Neuron (in vitro differentiated cells): ENCODE measurements around the gene HMCN1.

Experiments
- H2AFZ ChIP-seq: one replicate; pipeline ENCODE4 v1.6.1; 2013; ENCODE audit warnings: low read depth, mild to moderate bottlenecking, inconsistent platforms, low read length, moderate library complexity
- H3K27me3 ChIP-seq: one replicate; pipeline ENCODE4 v1.6.1; 2013; ENCODE audit warnings: low read length; ENCODE audit not compliant: insufficient read depth
- H3K36me3 ChIP-seq: one replicate; pipeline ENCODE4 v1.6.1; 2013; ENCODE audit warnings: low read length; ENCODE audit not compliant: insufficient read depth
- H3K4me1 ChIP-seq: one replicate; pipeline ENCODE4 v1.6.1; 2013; ENCODE audit warnings: low read length; ENCODE audit not compliant: insufficient read depth
- H3K4me3 ChIP-seq: 2 replicates; pipeline ENCODE4 v1.5.1; 2013; ENCODE audit warnings: mild to moderate bottlenecking, low read length, moderate library complexity
- H3K9me3 ChIP-seq: one replicate; pipeline ENCODE4 v1.6.1; 2013; ENCODE audit warnings: low read length

Gene HMCN1

GRCh38 chr1:185957441-185958363 lies 223.5 kb downstream of the HMCN1 start:
- Histone ChIP-seq H3K4me3 (no peak overlapping the region), H3K27me3 (no peaks in the 10 kb centered on the region), H3K9me3 (no peaks in the 10 kb centered on the region), H2AFZ (no peak overlapping the region), H3K4me1 (peaks cover 4% of the 10 kb centered on the region), H3K36me3 (no peaks in the 10 kb centered on the region)

GRCh38 chr1:185960422-185961321 lies 226.5 kb downstream of the HMCN1 start:
- H3K4me3 ChIP-seq, result no peak overlapping the region
- no peaks in the 10 kb centered on the region for H3K9me3 ChIP-seq
- H3K27me3 ChIP-seq, result no peaks in the 10 kb centered on the region
- no peaks in the 10 kb centered on the region for H3K36me3 ChIP-seq
- peaks cover 10% of the 10 kb centered on the region for H3K4me1 ChIP-seq
- H2AFZ ChIP-seq, result no peak overlapping the region

GRCh38 chr1:185961664-185962063 lies 227.5 kb downstream of the HMCN1 start:
- no peaks in the 10 kb centered on the region for H3K27me3 ChIP-seq
- no peaks in the 10 kb centered on the region for H3K36me3 ChIP-seq
- H3K4me1 ChIP-seq, result peaks cover 10% of the 10 kb centered on the region
- no peaks in the 10 kb centered on the region for H3K9me3 ChIP-seq
- no peak overlapping the region for H2AFZ ChIP-seq
- H3K4me3 ChIP-seq, result no peak overlapping the region

GRCh38 chr1:185964946-185965345 lies 230.8 kb downstream of the HMCN1 start:
- Histone ChIP-seq H3K27me3 (no peaks in the 10 kb centered on the region), H3K4me3 (no peak overlapping the region), H3K4me1 (peaks cover 10% of the 10 kb centered on the region), H3K36me3 (no peaks in the 10 kb centered on the region), H3K9me3 (no peaks in the 10 kb centered on the region), H2AFZ (no peak overlapping the region)

GRCh38 chr1:185965870-185966269 lies 231.7 kb downstream of the HMCN1 start:
- Histone ChIP-seq H3K4me3 (no peak overlapping the region), H3K9me3 (no peaks in the 10 kb centered on the region), H2AFZ (no peak overlapping the region), H3K27me3 (no peaks in the 10 kb centered on the region), H3K4me1 (peaks cover 8% of the 10 kb centered on the region), H3K36me3 (no peaks in the 10 kb centered on the region)

- Histone ChIP-seq H3K36me3 (no peaks in the 10 kb centered on the region), H3K4me1 (peaks cover 6% of the 10 kb centered on the region), H2AFZ (no peak overlapping the region), H3K4me3 (no peak overlapping the region), H3K9me3 (no peaks in the 10 kb centered on the region), H3K27me3 (no peaks in the 10 kb centered on the region)
These were observed 232.3 kb downstream of the HMCN1 start for GRCh38 chr1:185966471-185966870.

- peaks cover 6% of the 10 kb centered on the region for H3K4me1 ChIP-seq
- H3K9me3 ChIP-seq, result no peaks in the 10 kb centered on the region
- H3K27me3 ChIP-seq, result no peaks in the 10 kb centered on the region
- H2AFZ ChIP-seq, result no peak overlapping the region
- no peaks in the 10 kb centered on the region for H3K36me3 ChIP-seq
- no peak overlapping the region for H3K4me3 ChIP-seq
These were observed 234.8 kb downstream of the HMCN1 start for GRCh38 chr1:185969028-185969427.

GRCh38 chr1:185969524-185969991 lies 235.4 kb downstream of the HMCN1 start:
- no peaks in the 10 kb centered on the region for H3K27me3 ChIP-seq
- H3K4me1 ChIP-seq, result peaks cover 4% of the 10 kb centered on the region
- no peak overlapping the region for H3K4me3 ChIP-seq
- H3K36me3 ChIP-seq, result no peaks in the 10 kb centered on the region
- H3K9me3 ChIP-seq, result no peaks in the 10 kb centered on the region
- no peak overlapping the region for H2AFZ ChIP-seq

GRCh38 chr1:185971688-185972087 lies 237.5 kb downstream of the HMCN1 start:
- Histone ChIP-seq H3K4me3 (no peak overlapping the region), H3K27me3 (no peaks in the 10 kb centered on the region), H2AFZ (no peak overlapping the region), H3K4me1 (no peaks in the 10 kb centered on the region), H3K9me3 (no peaks in the 10 kb centered on the region), H3K36me3 (no peaks in the 10 kb centered on the region)

GRCh38 chr1:185972096-185972850 lies 238.1 kb downstream of the HMCN1 start:
- no peaks in the 10 kb centered on the region for H3K36me3 ChIP-seq
- no peak overlapping the region for H2AFZ ChIP-seq
- H3K9me3 ChIP-seq, result no peaks in the 10 kb centered on the region
- no peaks in the 10 kb centered on the region for H3K27me3 ChIP-seq
- H3K4me3 ChIP-seq, result no peak overlapping the region
- no peaks in the 10 kb centered on the region for H3K4me1 ChIP-seq

- no peaks in the 10 kb centered on the region for H3K36me3 ChIP-seq
- H3K27me3 ChIP-seq, result no peaks in the 10 kb centered on the region
- no peaks in the 10 kb centered on the region for H3K4me1 ChIP-seq
- H2AFZ ChIP-seq, result no peak overlapping the region
- H3K4me3 ChIP-seq, result no peak overlapping the region
- H3K9me3 ChIP-seq, result no peaks in the 10 kb centered on the region
These were observed 239.5 kb downstream of the HMCN1 start for GRCh38 chr1:185973645-185974044.

- Histone ChIP-seq H3K4me3 (no peak overlapping the region), H3K9me3 (no peaks in the 10 kb centered on the region), H3K27me3 (no peaks in the 10 kb centered on the region), H3K36me3 (no peaks in the 10 kb centered on the region), H3K4me1 (no peaks in the 10 kb centered on the region), H2AFZ (no peak overlapping the region)
These were observed 240.4 kb downstream of the HMCN1 start for GRCh38 chr1:185974367-185975170.
